C4-2B (cell line): ENCODE data around the gene STXBP5L.

Experiments
- H3K27ac ChIP-seq: fragments of 450-650 bp; 2 replicates; pipeline ENCODE4 v1.5.1; 2017
- CTCF ChIP-seq: fragments of 450-650 bp; conservative IDR thresholded peaks from 2 replicates; pipeline ENCODE4 v1.5.1; 2017; ENCODE audit warnings: mild to moderate bottlenecking
- ZFX ChIP-seq: fragments of 450-650 bp; IDR thresholded peaks from 2 replicates; pipeline ENCODE4 v1.6.1; 2017

STXBP5L gene

GRCh38 chr3:120908030-120908794 lies at the start of gene STXBP5L:
TSS of gene STXBP5L (plus strand) at chr3:120908205. CDS start at chr3:120909579, 1,374 bp downstream.
- H3K27ac ChIP-seq, result peak within 1 kb of the TSS; percentile 92

DNA sequence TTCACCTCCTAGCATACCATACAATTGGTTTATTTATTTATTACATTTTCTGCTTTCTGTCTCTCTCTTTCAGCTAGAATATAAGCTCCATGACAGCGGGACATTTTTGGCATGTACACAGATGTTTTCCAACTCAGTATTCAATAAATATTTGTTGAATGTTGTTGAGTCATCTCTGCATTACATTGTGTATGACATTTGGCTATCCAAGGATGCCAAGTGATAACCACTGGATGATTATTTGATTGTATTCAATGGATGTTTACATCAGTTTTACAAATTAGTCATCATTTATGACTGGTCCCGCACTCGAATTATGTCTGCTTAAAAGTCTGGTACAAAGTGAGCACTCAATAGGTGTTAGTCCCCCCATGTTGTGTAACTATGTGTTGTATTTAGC lies 49.5 kb upstream of the STXBP5L start:
- TF ChIP-seq ZFX, result no peak
- TF ChIP-seq CTCF, result no peak
- no peak overlapping the region for H3K27ac ChIP-seq

More at GRCh38 chr3:120908030-120908794, at the start of gene STXBP5L:
- TF ChIP-seq ZFX (0 out of 2 replicates have a peak, but pooled peaks have one; percentile 45), CTCF (no peak)

- TF ChIP-seq ZFX, result no peak
- TF ChIP-seq CTCF, result no peak
- no peak overlapping the region; the same call in 1 of the 2 replicates for H3K27ac ChIP-seq
Observed at GRCh38 chr3:120864541-120864940, 43.5 kb upstream of the STXBP5L start.

- TF ChIP-seq ZFX, result no peak
- no peak for TF ChIP-seq CTCF
- no peak overlapping the region for H3K27ac ChIP-seq
Observed at GRCh38 chr3:120875507-120875906, 32.5 kb upstream of the STXBP5L start.

- TF ChIP-seq CTCF (no peak), ZFX (no peak)
Observed at GRCh38 chr3:120875989-120876388, 32.0 kb upstream of the STXBP5L start.

DNA sequence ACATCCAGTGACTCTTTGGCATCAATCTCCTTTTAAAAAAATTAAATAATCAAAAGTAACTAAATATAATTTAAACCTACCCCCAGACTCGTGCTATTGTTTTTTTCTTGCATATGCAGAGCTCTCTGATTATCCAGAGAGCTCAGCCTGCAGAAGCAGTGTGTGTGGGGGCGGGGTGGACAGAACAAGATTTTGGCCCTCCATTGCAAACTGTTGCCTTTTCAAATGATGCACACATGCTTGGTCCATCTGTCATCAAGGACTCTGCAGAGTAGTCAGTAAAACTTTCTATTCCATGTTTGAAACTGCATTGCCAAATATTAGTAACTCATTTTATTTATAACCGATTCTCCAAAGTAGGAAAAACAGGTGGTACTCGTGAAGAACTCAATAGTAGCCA lies 28.6 kb upstream of the STXBP5L start:
- H3K27ac ChIP-seq, result peak overlapping the region; percentile 36; the same call in 1 of the 2 replicates
- TF ChIP-seq CTCF (no peak), ZFX (no peak)

More at GRCh38 chr3:120875989-120876388, 32.0 kb upstream of the STXBP5L start:
- no peak overlapping the region for H3K27ac ChIP-seq

DNA sequence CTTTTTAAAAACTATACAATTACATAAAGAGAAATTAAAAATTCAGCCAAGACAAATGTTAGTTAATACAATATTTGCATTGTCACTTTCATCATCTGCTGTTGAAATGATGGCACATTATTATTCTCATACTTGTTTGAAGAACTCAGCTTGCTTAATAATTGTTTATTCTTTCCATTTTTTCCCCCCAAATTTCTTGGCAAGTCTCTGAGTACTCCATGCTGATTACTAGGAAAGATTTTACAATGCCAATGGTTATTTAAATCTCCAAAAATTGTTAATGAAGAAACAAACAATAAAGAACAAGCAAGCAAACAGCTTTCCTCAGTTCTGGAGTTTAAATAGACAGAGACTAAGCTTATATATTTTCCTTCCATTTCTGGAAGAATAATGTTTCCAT lies 15.1 kb upstream of the STXBP5L start:
- TF ChIP-seq ZFX, result no peak
- no peak for TF ChIP-seq CTCF
- no peak overlapping the region for H3K27ac ChIP-seq
